NCI-H187 treated with DMSO at 0.1 percent for 48 hours (cell line): ENCODE data around the gene AUP1.
"Not testable (repeated sequence)": the region's sequence is repeated elsewhere in the genome, so short reads cannot be mapped to it uniquely, and the experiment has no call there.

Experiments
- DNase-seq: peaks from one replicate; lab custom pipeline; 2025; lab: John Stamatoyannopoulos, UW

AUP1 gene

GRCh38 chr2:74498500-74499266 lies 30.8 kb downstream of the AUP1 start:
- DNase-seq = no peak

- DNase-seq = no peak
Measured at GRCh38 chr2:74497777-74498499, 31.6 kb downstream of the AUP1 start.

- no peak for DNase-seq
Measured at GRCh38 chr2:74496997-74497776, 32.3 kb downstream of the AUP1 start.

GRCh38 chr2:74495440-74495839 lies 34.1 kb downstream of the AUP1 start:
- DNase-seq = no peak

DNA sequence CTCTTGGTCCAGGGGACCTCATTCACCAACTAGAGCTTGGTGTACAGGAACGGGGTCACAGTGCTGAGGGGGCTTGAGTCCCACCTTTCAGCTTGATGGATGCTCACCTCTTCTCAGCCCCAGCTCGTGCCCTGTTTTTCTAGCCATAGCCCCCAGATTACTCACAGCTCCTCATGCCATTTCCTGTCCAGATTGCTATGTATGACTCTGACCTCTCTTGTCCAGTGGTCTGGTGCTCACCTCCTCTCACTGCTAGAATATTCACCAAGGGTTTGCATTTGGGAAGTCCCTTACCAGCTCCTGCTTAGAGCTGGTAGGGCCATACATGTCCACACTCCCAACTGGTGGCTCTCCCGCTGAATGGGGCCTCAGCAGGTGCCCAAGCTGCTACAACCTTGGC lies 36.0 kb downstream of the AUP1 start:
- DNase-seq = no peak

DNA sequence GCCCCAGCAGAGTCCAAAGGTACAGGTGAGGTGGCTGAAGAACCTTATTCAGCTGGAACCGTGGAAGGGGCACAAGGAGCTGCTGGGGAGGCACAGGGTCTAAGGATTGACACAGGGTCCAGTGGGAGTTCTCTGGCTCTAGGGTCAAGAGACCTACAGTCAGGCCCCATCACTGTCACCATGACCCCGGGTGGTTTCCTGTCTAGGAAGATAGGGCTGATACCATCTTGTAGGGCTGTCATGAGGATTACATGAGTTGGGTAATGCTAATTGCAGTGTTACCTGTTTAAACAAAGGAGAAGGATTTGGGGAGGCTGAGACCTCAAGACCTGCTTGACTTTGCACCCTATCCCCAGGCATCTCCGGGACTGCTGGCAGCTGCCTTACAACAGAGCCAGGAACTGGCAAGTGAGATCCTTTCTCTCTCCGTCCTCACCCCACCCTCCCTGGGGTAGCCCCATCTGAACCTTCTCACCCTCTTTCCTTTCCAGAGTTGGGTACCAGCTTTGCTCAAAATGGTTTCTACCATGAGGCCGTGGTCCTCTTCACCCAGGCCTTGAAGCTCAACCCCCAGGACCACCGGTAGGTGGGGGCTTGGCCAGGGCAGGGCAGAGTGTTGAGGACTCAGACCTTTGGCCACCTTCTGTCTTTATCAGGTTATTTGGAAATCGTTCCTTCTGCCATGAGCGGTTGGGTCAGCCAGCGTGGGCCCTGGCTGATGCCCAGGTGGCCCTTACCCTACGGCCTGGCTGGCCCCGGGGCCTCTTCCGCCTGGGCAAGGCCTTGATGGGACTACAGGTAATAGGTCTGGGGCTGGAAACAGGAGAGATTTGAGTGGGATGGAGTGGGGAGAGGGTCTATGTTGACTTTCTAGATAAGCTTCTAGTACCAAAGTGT lies 37.6 kb downstream of the AUP1 start:
- DNase-seq = no peak

DNA sequence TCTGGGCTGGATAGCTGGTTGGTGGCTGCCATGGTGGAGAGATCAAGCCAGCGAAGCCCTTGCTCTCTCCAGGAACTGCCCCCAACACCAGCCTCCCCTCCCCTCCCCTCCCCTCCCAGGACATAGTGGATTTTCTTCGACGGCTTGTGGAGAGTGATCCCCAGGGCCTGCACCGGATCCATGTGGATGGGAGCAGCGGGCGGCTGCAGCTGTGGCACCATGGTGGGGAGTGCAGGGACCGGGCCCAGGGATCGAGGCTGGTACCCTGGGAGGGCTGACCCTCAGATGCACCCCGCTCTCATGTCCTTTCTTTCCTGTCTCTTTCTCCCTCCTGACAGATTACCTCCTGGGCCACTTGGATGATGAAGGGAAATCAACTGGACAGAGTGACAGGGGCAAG lies 39.6 kb downstream of the AUP1 start:
- no peak for DNase-seq

DNA sequence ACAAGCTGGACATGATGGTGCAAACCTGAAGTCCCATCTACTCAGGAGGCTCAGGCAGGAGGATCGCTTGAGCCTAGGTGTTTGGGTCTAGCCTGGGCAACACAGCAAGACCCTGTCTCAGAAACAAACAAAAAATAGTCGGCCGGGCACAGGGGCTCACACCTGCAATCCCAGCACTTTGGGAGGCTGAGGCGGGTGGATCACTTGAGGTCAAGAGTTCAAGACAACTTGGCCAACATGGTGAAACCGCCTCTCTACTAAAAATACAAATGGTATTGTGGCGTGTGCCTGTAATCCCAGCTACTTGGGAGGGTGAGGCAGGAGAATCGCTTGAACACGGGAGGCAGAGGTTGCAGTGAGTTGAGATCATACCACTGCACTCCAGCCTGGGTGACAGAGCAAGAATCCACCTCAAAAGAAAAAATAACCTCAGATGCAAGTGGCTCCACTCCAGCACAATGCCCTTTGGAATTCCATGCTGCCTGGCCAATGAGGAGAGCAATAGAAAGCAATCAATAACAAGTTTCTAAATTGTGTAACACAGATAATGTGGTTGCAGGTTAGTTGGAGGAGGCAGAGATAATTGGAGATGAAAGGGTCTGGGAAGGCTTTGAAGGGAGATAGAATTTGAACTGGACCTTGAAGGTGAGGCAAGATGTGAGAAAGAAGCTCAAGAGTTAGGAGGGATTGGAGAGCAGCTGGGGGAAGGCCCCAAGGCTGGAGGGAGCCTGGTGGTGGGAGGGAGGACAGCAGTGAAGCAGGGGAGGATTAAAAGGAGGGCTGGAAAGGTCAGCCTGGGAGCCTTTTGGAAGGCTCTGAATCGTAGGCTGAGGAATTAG lies 40.6 kb downstream of the AUP1 start:
- no peak for DNase-seq

DNA sequence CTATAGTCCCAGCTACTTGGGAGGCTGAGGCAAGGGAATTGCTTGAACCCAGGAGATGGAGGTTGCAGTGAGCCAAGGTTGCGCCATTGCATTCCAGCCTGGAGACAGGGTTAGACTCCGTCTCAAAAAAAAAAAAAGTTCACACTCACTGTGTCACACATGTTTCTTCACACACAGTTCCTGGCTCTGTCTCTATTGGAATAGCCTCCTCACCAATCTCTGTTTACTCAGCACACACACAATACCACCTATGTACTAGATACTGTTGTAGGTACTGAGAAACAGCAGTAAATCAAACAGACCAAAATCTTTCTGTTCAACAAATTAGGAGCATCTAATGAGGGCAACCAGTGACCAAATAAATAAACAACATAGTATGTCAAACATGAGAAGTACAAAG lies 43.4 kb downstream of the AUP1 start:
- DNase-seq = no peak

DNA sequence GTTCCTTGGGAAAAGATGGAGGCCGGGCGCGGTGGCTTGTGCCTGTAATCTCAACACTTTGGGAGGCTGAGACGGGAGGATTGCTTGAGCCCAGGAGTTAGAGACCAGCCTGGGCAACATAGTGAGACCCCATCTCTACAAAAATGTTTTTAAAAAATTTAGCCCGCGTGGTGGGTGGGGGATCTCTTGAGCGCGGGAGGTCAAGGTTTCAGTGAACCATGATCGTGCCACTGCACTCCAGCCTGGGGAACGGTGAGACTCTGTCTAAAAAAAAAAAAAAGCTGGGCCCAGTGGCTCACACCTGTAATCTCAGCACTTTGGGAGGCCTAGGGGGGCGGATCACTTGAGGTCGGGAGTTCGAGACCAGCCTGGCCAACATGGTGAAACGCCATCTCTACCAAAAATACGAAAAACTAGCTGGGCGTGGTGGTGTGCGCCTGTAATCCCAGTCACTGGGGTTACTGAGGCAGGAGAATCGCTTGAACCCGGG lies 45.8 kb downstream of the AUP1 start:
- DNase-seq = not testable (repeated sequence)

DNA sequence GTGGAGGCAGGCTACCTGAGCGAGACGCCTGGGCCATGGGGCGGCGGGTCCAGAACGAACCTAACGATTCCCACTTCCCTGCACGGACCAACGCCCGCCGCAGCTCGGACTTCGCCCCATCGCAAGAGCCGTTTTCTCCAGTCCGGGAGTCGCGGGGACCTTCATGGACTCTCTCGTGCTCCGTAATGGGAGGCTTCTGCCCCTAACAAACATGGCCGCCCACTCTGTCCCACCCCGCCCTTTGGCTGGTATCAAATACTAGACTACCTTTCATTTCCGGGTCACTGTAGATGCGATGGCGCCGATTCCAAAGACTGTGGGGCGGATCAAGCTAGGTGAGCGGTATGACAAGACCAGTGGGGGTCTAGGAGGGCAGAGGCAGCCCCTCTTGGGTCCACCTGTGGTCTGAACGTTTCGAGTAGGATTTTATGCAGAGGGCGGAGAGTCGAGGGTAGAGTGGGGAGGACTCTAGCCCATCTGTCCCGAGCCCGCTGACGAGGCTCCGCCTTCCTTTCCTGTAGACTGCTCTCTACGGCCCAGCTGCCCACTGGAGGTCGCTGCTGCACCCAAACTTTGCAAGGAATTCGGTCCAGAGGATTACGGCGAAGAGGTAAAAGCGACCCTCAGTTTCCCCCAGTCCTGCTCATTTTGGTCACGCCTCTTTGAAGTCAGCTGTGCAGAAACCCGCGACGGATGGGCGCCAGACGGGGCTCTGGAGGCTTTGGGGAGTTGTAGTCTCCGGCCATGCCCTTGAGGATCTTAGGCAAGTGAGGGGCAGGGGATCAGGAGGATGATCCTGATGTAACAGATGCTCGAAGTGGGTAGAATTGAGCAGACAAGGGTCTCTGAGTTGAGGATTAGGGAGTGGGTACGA lies 46.5 kb downstream of the AUP1 start, which contains the start of the genes CCDC142 and TTC31:
Gene CCDC142 (minus strand): TSS at position 198 of the 874 bp plus-strand sequence. CDS start 161 bp downstream, at position 37.
Gene TTC31 (plus strand): TSS at position 281 of the 874 bp plus-strand sequence. CDS start 15 bp downstream, at position 296.
- DNase-seq = peak; percentile 56

- no peak for DNase-seq
Measured at GRCh38 chr2:74481961-74482800, 47.3 kb downstream of the AUP1 start.

DNA sequence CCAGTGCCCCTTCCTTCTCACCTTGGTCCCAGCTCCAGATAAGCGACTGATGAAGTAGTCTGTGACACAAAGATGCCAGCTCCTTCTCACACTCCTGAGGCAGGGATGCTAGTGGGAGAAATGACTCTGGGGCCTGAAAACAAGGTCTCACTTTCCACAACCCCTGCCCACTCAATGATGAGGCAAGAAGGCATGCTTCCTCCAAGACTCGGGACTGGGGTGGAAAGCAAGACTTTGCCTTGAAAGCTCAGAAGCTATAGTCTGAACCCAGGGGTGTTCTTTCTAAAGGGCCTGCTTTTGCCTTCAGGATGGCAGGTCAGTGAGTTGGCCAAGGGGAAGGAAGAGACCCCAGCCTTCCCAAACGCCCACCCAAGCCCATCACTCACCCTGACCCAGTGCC lies 48.1 kb downstream of the AUP1 start:
- no peak for DNase-seq
